Stimulated activated naive B cell treated with anti-CD40 and anti-IgM and Interleukin-4, amounts not matched to agents 10 μg/mL and 1 μg/mL and 100 μg/mL, for 72 hours (primary cell): ENCODE results near the gene HMGCLL1.

ENCODE experiments used
- ATAC-seq, 2 donors: fragments of 150-1000 bp; cut with Tn5 transposase; replicated peaks; 2 replicates each; pipeline ENCODE4 v1.10.0; 2021; ENCODE audit warnings: moderate library complexity in 1 of 2
- DNase-seq: peaks from one replicate; pipeline ENCODE4 v3.0.0; 2021
- H3K27ac Mint-ChIP-seq: one replicate; pipeline ENCODE4 v1.8.0; 2022; ENCODE audit warnings: mild to moderate bottlenecking, mixed read lengths
- H3K27me3 Mint-ChIP-seq, 2 donors: one replicate each; pipeline ENCODE4 v1.8.0; 2022; ENCODE audit warnings: mixed read lengths in 2 of 2
- H3K36me3 Mint-ChIP-seq, 2 donors: one replicate each; pipeline ENCODE4 v1.8.0; 2022; ENCODE audit warnings: mixed read lengths in 2 of 2, mild to moderate bottlenecking in 1 of 2
- H3K4me1 Mint-ChIP-seq, 2 donors: one replicate each; pipeline ENCODE4 v1.8.0; 2022; ENCODE audit warnings: mixed read lengths in 2 of 2, mild to moderate bottlenecking in 1 of 2
- H3K4me3 Mint-ChIP-seq, 2 donors: one replicate each; pipeline ENCODE4 v1.8.0; 2022; ENCODE audit warnings: mild to moderate bottlenecking in 2 of 2, mixed read lengths in 2 of 2, moderate library complexity in 1 of 2
- H3K9me3 Mint-ChIP-seq, 2 donors: one replicate each; pipeline ENCODE4 v1.8.0; 2022; ENCODE audit warnings: mixed read lengths in 2 of 2, mild to moderate bottlenecking in 1 of 2

Gene HMGCLL1

GRCh38 chr6:55511122-55511800 is 67.7 kb downstream of the HMGCLL1 start:
- Mint-ChIP-seq H3K9me3 (no peaks in the 10 kb centered on the region), H3K27ac (no peak overlapping the region), H3K4me3 (no peak overlapping the region), H3K27me3 (no peaks in the 10 kb centered on the region), H3K36me3 (no peaks in the 10 kb centered on the region), H3K4me1 (no peaks in the 10 kb centered on the region)
- ATAC-seq (no peak), DNase-seq (no peak)

GRCh38 chr6:55499591-55499990 is 79.4 kb downstream of the HMGCLL1 start:
- Mint-ChIP-seq H3K4me1 (no peaks in the 10 kb centered on the region), H3K27ac (no peak overlapping the region), H3K27me3 (no peaks in the 10 kb centered on the region), H3K4me3 (no peak overlapping the region), H3K9me3 (no peaks in the 10 kb centered on the region), H3K36me3 (no peaks in the 10 kb centered on the region)
- ATAC-seq (no peak), DNase-seq (no peak)

- Mint-ChIP-seq H3K4me3 (no peak overlapping the region), H3K36me3 (no peaks in the 10 kb centered on the region), H3K4me1 (no peaks in the 10 kb centered on the region), H3K27me3 (no peaks in the 10 kb centered on the region), H3K27ac (no peak overlapping the region), H3K9me3 (no peaks in the 10 kb centered on the region)
- DNase-seq (no peak), ATAC-seq (no peak)
Observed at GRCh38 chr6:55497694-55498093, 81.3 kb downstream of the HMGCLL1 start.

GRCh38 chr6:55496201-55496600 is 82.8 kb downstream of the HMGCLL1 start:
- DNase-seq (no peak), ATAC-seq (no peak)
- Mint-ChIP-seq H3K27ac (no peak overlapping the region), H3K4me3 (no peak overlapping the region), H3K4me1 (no peaks in the 10 kb centered on the region), H3K36me3 (no peaks in the 10 kb centered on the region), H3K27me3 (no peaks in the 10 kb centered on the region), H3K9me3 (no peaks in the 10 kb centered on the region)

- no peak for ATAC-seq
- Mint-ChIP-seq H3K36me3 (no peaks in the 10 kb centered on the region), H3K4me3 (no peak overlapping the region), H3K9me3 (no peaks in the 10 kb centered on the region), H3K27me3 (no peaks in the 10 kb centered on the region), H3K27ac (no peak overlapping the region), H3K4me1 (no peaks in the 10 kb centered on the region)
- DNase-seq = no peak
Observed at GRCh38 chr6:55495277-55495676, 83.7 kb downstream of the HMGCLL1 start.

GRCh38 chr6:55494411-55494810 is 84.6 kb downstream of the HMGCLL1 start:
- no peak overlapping the region for H3K4me3 Mint-ChIP-seq
- H3K27ac Mint-ChIP-seq = no peak overlapping the region
- no peak for ATAC-seq
- H3K27me3 Mint-ChIP-seq = no peaks in the 10 kb centered on the region
- H3K36me3 Mint-ChIP-seq = no peaks in the 10 kb centered on the region
- no peaks in the 10 kb centered on the region for H3K4me1 Mint-ChIP-seq
- no peak for DNase-seq
- no peaks in the 10 kb centered on the region for H3K9me3 Mint-ChIP-seq

GRCh38 chr6:55492259-55492658 is 86.7 kb downstream of the HMGCLL1 start:
- H3K27me3 Mint-ChIP-seq = no peaks in the 10 kb centered on the region
- H3K4me1 Mint-ChIP-seq = no peaks in the 10 kb centered on the region
- H3K27ac Mint-ChIP-seq = no peak overlapping the region
- peaks cover 0 to 1% of the 10 kb centered on the region in 2 donors for H3K9me3 Mint-ChIP-seq
- no peak for DNase-seq
- ATAC-seq = no peak
- no peak overlapping the region for H3K4me3 Mint-ChIP-seq
- H3K36me3 Mint-ChIP-seq = no peaks in the 10 kb centered on the region

- no peaks in the 10 kb centered on the region for H3K4me1 Mint-ChIP-seq
- ATAC-seq = no peak
- no peaks in the 10 kb centered on the region for H3K27me3 Mint-ChIP-seq
- no peak for DNase-seq
- H3K27ac Mint-ChIP-seq = no peak overlapping the region
- H3K9me3 Mint-ChIP-seq = peaks cover 0 to 1% of the 10 kb centered on the region in 2 donors
- no peaks in the 10 kb centered on the region for H3K36me3 Mint-ChIP-seq
- H3K4me3 Mint-ChIP-seq = no peak overlapping the region
Observed at GRCh38 chr6:55490871-55491270, 88.1 kb downstream of the HMGCLL1 start.

- DNase-seq (no peak), ATAC-seq (no peak)
- peaks cover 4% of the 10 kb centered on the region in 2 donors for H3K9me3 Mint-ChIP-seq
- H3K4me1 Mint-ChIP-seq = no peaks in the 10 kb centered on the region
- H3K4me3 Mint-ChIP-seq = no peak overlapping the region
- H3K36me3 Mint-ChIP-seq = no peaks in the 10 kb centered on the region
- no peak overlapping the region for H3K27ac Mint-ChIP-seq
- no peaks in the 10 kb centered on the region for H3K27me3 Mint-ChIP-seq
Observed at GRCh38 chr6:55474382-55474781, 104.6 kb downstream of the HMGCLL1 start.

GRCh38 chr6:55473722-55474121 is 105.3 kb downstream of the HMGCLL1 start:
- H3K9me3 Mint-ChIP-seq = peaks cover 4% of the 10 kb centered on the region in 2 donors
- H3K27ac Mint-ChIP-seq = no peak overlapping the region
- no peaks in the 10 kb centered on the region for H3K36me3 Mint-ChIP-seq
- no peaks in the 10 kb centered on the region for H3K4me1 Mint-ChIP-seq
- DNase-seq (no peak), ATAC-seq (no peak)
- H3K27me3 Mint-ChIP-seq = no peaks in the 10 kb centered on the region
- H3K4me3 Mint-ChIP-seq = no peak overlapping the region

GRCh38 chr6:55469951-55470366 is 109.0 kb downstream of the HMGCLL1 start:
- Mint-ChIP-seq H3K27me3 (no peaks in the 10 kb centered on the region), H3K4me1 (no peaks in the 10 kb centered on the region), H3K27ac (no peak overlapping the region), H3K36me3 (no peaks in the 10 kb centered on the region), H3K4me3 (no peak overlapping the region), H3K9me3 (peaks cover 4% of the 10 kb centered on the region in 2 donors)
- DNase-seq = no peak
- no peak for ATAC-seq

GRCh38 chr6:55456016-55456415 is 123.0 kb downstream of the HMGCLL1 start:
- no peak for ATAC-seq
- Mint-ChIP-seq H3K27ac (no peak overlapping the region), H3K36me3 (no peaks in the 10 kb centered on the region), H3K9me3 (no peaks in the 10 kb centered on the region), H3K4me1 (no peaks in the 10 kb centered on the region), H3K4me3 (no peak overlapping the region), H3K27me3 (no peaks in the 10 kb centered on the region)
- no peak for DNase-seq

GRCh38 chr6:55450005-55450404 is 129.0 kb downstream of the HMGCLL1 start:
- ATAC-seq (no peak), DNase-seq (no peak)
- no peaks in the 10 kb centered on the region for H3K36me3 Mint-ChIP-seq
- H3K4me3 Mint-ChIP-seq = no peak overlapping the region
- no peaks in the 10 kb centered on the region for H3K9me3 Mint-ChIP-seq
- H3K27ac Mint-ChIP-seq = no peak overlapping the region
- H3K27me3 Mint-ChIP-seq = no peaks in the 10 kb centered on the region
- no peaks in the 10 kb centered on the region for H3K4me1 Mint-ChIP-seq

- Mint-ChIP-seq H3K4me3 (no peak overlapping the region), H3K4me1 (no peaks in the 10 kb centered on the region), H3K36me3 (no peaks in the 10 kb centered on the region), H3K27me3 (no peaks in the 10 kb centered on the region), H3K9me3 (no peaks in the 10 kb centered on the region), H3K27ac (no peak overlapping the region)
- DNase-seq = no peak
- no peak for ATAC-seq
Observed at GRCh38 chr6:55449225-55449624, 129.8 kb downstream of the HMGCLL1 start.

- no peak for ATAC-seq
- Mint-ChIP-seq H3K27ac (no peak overlapping the region), H3K4me1 (no peaks in the 10 kb centered on the region), H3K27me3 (no peaks in the 10 kb centered on the region), H3K9me3 (no peaks in the 10 kb centered on the region), H3K36me3 (no peaks in the 10 kb centered on the region), H3K4me3 (no peak overlapping the region)
- no peak for DNase-seq
Observed at GRCh38 chr6:55448451-55448850, 130.5 kb downstream of the HMGCLL1 start.

GRCh38 chr6:55447891-55448290 is 131.1 kb downstream of the HMGCLL1 start:
- no peak for DNase-seq
- Mint-ChIP-seq H3K27ac (no peak overlapping the region), H3K4me1 (no peaks in the 10 kb centered on the region), H3K27me3 (no peaks in the 10 kb centered on the region), H3K36me3 (no peaks in the 10 kb centered on the region), H3K4me3 (no peak overlapping the region), H3K9me3 (no peaks in the 10 kb centered on the region)
- no peak for ATAC-seq
